OCI-LY1 (cell line): ENCODE results near the gene SLC35G6.

Source experiments
- CTCF ChIP-seq: fragments of 200-600 bp; sonication (generic), shearing (Covaris generic); IDR thresholded peaks from 2 replicates; pipeline ENCODE4 v1.5.1; 2017; ENCODE audit warnings: mild to moderate bottlenecking, antibody characterized with exemption, low read length, moderate library complexity, mixed read lengths
- EZH2 ChIP-seq: fragments of 200-600 bp; sonication (generic), shearing (Covaris generic); IDR thresholded peaks from 2 replicates; pipeline ENCODE4 v1.8.0; 2017; ENCODE audit warnings: borderline replicate concordance, mixed run types, mild to moderate bottlenecking, antibody characterized with exemption, low read length, moderate library complexity, mixed read lengths

- TF ChIP-seq EZH2 (no peak), CTCF (no peak)
These were observed 30.9 kb downstream of the SLC35G6 start for GRCh38 chr17:7512105-7512504.
